Suprapubic skin (tissue), 4 donors: ENCODE measurements around the gene ZNF777. TPM values are rescaled to one million over a fixed set of nuclear protein-coding genes. Genes with fewer than 3 reads are reported as not detected.

Experiments
- DNase-seq, 2 donors: peaks; one replicate each; pipeline ENCODE4 v3.0.0-alpha.2; 2019; ENCODE audit warnings: low spot score in 2 of 2
- H3K27ac ChIP-seq: fragments of 200-600 bp; sonication (generic); one replicate; pipeline ENCODE4 v1.5.1; 2019
- H3K27me3 ChIP-seq: fragments of 200-600 bp; sonication (generic); one replicate; pipeline ENCODE4 v1.5.1; 2019
- H3K36me3 ChIP-seq: fragments of 200-600 bp; sonication (generic); one replicate; pipeline ENCODE4 v1.5.1; 2019
- H3K4me1 ChIP-seq: fragments of 200-600 bp; sonication (generic); one replicate; pipeline ENCODE4 v1.5.1; 2019
- H3K4me3 ChIP-seq: fragments of 200-600 bp; sonication (generic); one replicate; pipeline ENCODE4 v1.5.1; 2019; ENCODE audit warnings: mild to moderate bottlenecking
- H3K9me3 ChIP-seq: fragments of 200-600 bp; sonication (generic); one replicate; pipeline ENCODE4 v1.5.1; 2019
- CTCF ChIP-seq, 2 donors: fragments of 200-600 bp in 1 of 2; fragments of 450-650 bp in 1 of 2; sonication (generic) in 1 of 2; IDR thresholded peaks; one replicate each; pipeline ENCODE4 v1.5.1; 2016 to 2019; ENCODE audit warnings: antibody characterized with exemption in 2 of 2, mild to moderate bottlenecking in 1 of 2, moderate library complexity in 1 of 2
- EP300 ChIP-seq: sonication (generic); formaldehyde crosslinking; IDR thresholded peaks from one replicate; pipeline ENCODE4 v1.6.1; 2017; ENCODE audit warnings: antibody characterized with exemption
- POLR2A ChIP-seq, 2 donors: fragments of 450-650 bp; IDR thresholded peaks; one replicate each; pipeline ENCODE4 v1.6.1; 2017; ENCODE audit warnings: antibody characterized with exemption in 2 of 2, mild to moderate bottlenecking in 2 of 2, moderate library complexity in 2 of 2
- POLR2AphosphoS5 ChIP-seq, 3 donors: sonication (generic); formaldehyde crosslinking; IDR thresholded peaks; one replicate each; pipeline ENCODE4 v1.6.1; 2017; ENCODE audit warnings: antibody characterized with exemption in 3 of 3
- WGBS: methylation state at CpG from one replicate; pipeline ENCODE4 v1.1.5; 2018; 5-methylcytosine and 5-hydroxymethylcytosine counted together
- total RNA-seq, 4 donors: library from RNA; depleted of rRNA; stranded (reverse); fragments of >200 nt; gene quantifications; one replicate each; pipeline ENCODE4 v1.1.0, GENCODE V29; 2016

The ZNF777 gene
- total RNA-seq, 4 donors from 2014 or later = 11.6 to 16.4 (median 14.9) TPM

- Histone ChIP-seq H3K27ac (no peak overlapping the region), H3K36me3 (peaks cover 28% of the 10 kb centered on the region), H3K27me3 (no peaks in the 10 kb centered on the region), H3K9me3 (no peaks in the 10 kb centered on the region), H3K4me3 (no peak overlapping the region), H3K4me1 (no peaks in the 10 kb centered on the region)
- 90% methylated on average over 8 of the region's 8 CpGs for WGBS
- DNase-seq = no peak
- TF ChIP-seq POLR2A (IDR thresholded peaks at IDR 0.05) = no peak
- TF ChIP-seq CTCF (IDR thresholded peaks at IDR 0.05) = no peak
- TF ChIP-seq POLR2AphosphoS5 (IDR thresholded peaks at IDR 0.05) = no peak
- TF ChIP-seq EP300 = no peak
These were observed 8.9 kb upstream of the ZNF777 start for GRCh38 chr7:149469806-149470205.

- DNase-seq = no peak
- Histone ChIP-seq H3K36me3 (peaks cover 12% of the 10 kb centered on the region), H3K9me3 (no peaks in the 10 kb centered on the region), H3K27ac (no peak overlapping the region), H3K4me1 (no peaks in the 10 kb centered on the region), H3K4me3 (no peak overlapping the region), H3K27me3 (no peaks in the 10 kb centered on the region)
- TF ChIP-seq POLR2AphosphoS5 (IDR thresholded peaks at IDR 0.05) (no peak), CTCF (IDR thresholded peaks at IDR 0.05) (no peak), EP300 (no peak), POLR2A (IDR thresholded peaks at IDR 0.05) (no peak)
- WGBS = 74% methylated on average over 5 of the region's 5 CpGs
These were observed 7.3 kb upstream of the ZNF777 start for GRCh38 chr7:149468208-149468607.

- Histone ChIP-seq H3K27ac (no peak overlapping the region), H3K4me3 (no peak overlapping the region), H3K4me1 (no peaks in the 10 kb centered on the region), H3K36me3 (peaks cover 4% of the 10 kb centered on the region), H3K27me3 (no peaks in the 10 kb centered on the region), H3K9me3 (no peaks in the 10 kb centered on the region)
- DNase-seq = no peak
- no peak for TF ChIP-seq EP300
- TF ChIP-seq POLR2A (IDR thresholded peaks at IDR 0.05) = no peak
- TF ChIP-seq POLR2AphosphoS5 (IDR thresholded peaks at IDR 0.05) = no peak
- TF ChIP-seq CTCF (IDR thresholded peaks at IDR 0.05) = no peak
- 47% methylated on average over 1 of the region's 1 CpG for WGBS
These were observed 6.5 kb upstream of the ZNF777 start for GRCh38 chr7:149467321-149467859.

GRCh38 chr7:149466364-149466763 is 5.5 kb upstream of the ZNF777 start:
- H3K4me3 ChIP-seq = no peak overlapping the region
- TF ChIP-seq CTCF (IDR thresholded peaks at IDR 0.05) (no peak), EP300 (no peak), POLR2A (IDR thresholded peaks at IDR 0.05) (no peak), POLR2AphosphoS5 (IDR thresholded peaks at IDR 0.05) (no peak)
- no peaks in the 10 kb centered on the region for H3K9me3 ChIP-seq
- H3K36me3 ChIP-seq = no peaks in the 10 kb centered on the region
- H3K4me1 ChIP-seq = peaks cover 2% of the 10 kb centered on the region
- no peaks in the 10 kb centered on the region for H3K27me3 ChIP-seq
- no peak overlapping the region for H3K27ac ChIP-seq
- DNase-seq = no peak

GRCh38 chr7:149463500-149464161 is 2.8 kb upstream of the ZNF777 start:
- Histone ChIP-seq H3K9me3 (no peaks in the 10 kb centered on the region), H3K36me3 (no peaks in the 10 kb centered on the region), H3K27ac (no peak overlapping the region), H3K4me1 (peaks cover 22% of the 10 kb centered on the region), H3K27me3 (no peaks in the 10 kb centered on the region), H3K4me3 (no peak overlapping the region)
- 81% methylated on average over 1 of the region's 1 CpG for WGBS
- TF ChIP-seq POLR2AphosphoS5 (IDR thresholded peaks at IDR 0.05) = no peak
- no peak for TF ChIP-seq CTCF (IDR thresholded peaks at IDR 0.05)
- TF ChIP-seq POLR2A (IDR thresholded peaks at IDR 0.05) = no peak
- TF ChIP-seq EP300 = no peak
- no peak for DNase-seq
